CD4-positive, alpha-beta T cell treated with Interleukin-17A for 4 hours (primary cell): Measurements from ENCODE around the gene TMOD3.

Source experiments
- DNase-seq: peaks from one replicate; pipeline ENCODE4 v3.0.0-alpha.2; 2020; ENCODE audit warnings: mixed read lengths

The TMOD3 gene

GRCh38 chr15:51912528-51912927 is 83.1 kb downstream of the TMOD3 start:
- DNase-seq, result no peak

- DNase-seq, result no peak
Measured at GRCh38 chr15:51917493-51917892, 88.0 kb downstream of the TMOD3 start.

- DNase-seq, result no peak
Measured at GRCh38 chr15:51924156-51925068, 95.0 kb downstream of the TMOD3 start.

GRCh38 chr15:51926809-51927208 is 97.4 kb downstream of the TMOD3 start:
- no peak for DNase-seq

- DNase-seq, result no peak
Measured at GRCh38 chr15:51931016-51931415, 101.6 kb downstream of the TMOD3 start.

DNA sequence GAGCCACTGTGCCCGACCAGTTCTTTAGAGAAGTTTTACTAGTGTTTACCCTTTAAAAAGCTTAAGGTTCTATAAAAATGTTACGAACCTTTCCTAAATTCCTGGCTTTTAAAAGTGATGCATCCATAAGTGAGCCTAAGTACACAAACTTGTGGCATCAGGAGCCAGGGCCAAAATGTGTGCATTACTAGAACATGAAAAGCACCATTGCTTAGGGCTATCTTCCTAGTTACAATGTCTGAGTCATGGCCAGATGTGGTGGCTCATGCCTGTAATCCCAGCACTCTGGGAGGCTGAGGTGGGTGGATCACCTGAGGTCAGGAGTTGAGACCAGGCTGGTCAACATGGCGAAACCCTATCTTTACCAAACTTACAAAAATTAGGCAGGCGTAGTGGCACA is 102.2 kb downstream of the TMOD3 start:
- DNase-seq, result no peak

- DNase-seq, result no peak
Measured at GRCh38 chr15:51932161-51932560, 102.7 kb downstream of the TMOD3 start.

DNA sequence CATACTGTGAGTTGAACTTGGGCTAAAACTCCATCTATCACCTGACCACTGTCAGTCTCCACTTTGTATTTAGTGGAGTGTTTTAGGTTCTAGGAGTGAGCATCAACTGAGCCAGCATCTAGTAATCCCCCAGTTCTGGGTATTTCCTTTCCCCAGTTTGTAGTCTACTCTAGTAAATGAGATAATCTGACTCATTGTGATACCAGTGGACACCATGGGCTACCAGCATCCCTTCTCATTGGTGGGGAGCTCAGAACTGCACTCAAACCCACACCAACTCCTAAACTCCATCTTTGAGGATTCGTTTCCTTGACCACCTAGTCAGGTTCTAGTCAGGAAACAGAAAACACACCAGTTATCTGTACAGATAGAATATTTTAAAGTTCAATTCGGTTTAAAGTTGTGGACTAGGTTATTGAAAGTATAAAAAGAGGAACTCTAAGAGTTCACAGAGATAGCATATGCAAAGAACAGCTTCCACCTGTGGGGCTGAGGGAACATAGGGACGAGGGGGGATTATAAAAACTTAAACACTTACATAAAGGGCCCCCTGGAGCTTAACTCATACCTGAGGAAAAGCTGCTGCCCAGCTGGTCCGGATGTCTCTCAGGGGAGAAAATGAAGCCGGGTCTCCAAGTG is 106.1 kb downstream of the TMOD3 start:
- DNase-seq, result no peak

- no peak for DNase-seq
Measured at GRCh38 chr15:51936105-51936478, 106.6 kb downstream of the TMOD3 start.

DNA sequence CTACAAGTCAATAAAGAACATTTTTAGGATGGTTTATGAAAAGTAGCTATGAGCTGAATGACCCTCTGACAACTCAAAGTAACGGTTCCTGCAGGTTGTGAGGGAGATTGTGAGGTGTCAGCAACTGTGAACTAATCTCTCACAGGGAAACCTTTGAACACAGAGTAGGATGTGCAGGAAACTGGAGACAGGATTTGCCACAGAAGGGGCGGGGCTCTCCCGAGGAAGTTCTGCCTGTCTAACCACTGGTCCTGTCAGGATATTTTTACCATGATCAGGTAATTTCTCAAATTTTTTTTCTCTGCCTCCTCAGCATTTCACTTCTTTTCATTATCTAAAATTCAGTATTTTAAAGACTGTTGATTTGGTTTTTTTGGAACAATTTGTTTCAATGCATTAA is 108.8 kb downstream of the TMOD3 start:
- DNase-seq, result no peak

GRCh38 chr15:51939216-51939615 is 109.8 kb downstream of the TMOD3 start:
- DNase-seq, result no peak

DNA sequence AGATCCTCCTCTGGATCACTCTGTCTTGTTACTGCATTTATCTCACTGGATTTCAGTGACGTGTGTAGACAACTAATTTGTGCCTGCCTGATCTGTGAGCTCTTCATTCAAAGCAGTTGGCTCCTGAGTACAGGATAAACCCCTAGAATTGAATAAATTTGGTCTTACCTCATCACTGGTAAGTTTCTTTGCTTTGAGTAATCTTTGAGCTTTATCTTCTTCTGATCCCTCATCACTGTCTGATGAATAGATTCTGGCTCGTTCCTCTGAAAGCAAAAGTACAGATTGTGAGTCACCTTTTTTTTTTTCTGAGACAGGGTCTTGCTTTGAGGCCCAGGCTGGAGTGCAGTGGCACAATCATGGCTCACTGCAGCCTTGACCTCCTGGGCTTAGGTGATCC is 117.7 kb downstream of the TMOD3 start:
- no peak for DNase-seq

- no peak for DNase-seq
Measured at GRCh38 chr15:51952805-51953204, 123.4 kb downstream of the TMOD3 start.

DNA sequence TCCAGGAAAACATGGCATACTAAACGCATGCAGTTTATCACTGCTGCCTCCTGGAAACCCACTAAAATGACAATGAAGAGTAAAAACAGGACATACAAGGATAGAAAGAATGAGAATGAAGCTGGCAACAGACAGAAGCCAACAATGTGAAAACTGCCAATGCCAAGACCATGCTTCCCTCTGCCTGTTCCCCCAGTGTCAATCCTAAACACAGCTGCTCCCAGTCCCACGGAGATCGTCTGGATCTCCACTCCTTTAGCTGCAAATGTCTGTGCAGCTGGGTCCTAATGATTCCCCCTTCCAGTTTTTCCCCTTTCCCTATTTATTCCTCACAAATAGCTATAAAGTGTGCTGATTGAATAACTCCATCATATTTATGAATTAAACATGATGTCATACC is 126.1 kb downstream of the TMOD3 start:
- no peak for DNase-seq
